HUES64 (cell line): ENCODE data around the gene FARP2.
"Not testable (repeated sequence)": the region's sequence is repeated elsewhere in the genome, so short reads cannot be mapped to it uniquely, and the experiment has no call there.

Experiments
- H3K27ac ChIP-seq: 2 replicates; pipeline ENCODE4 v1.7.0; 2013; ENCODE audit warnings: low read depth, low read length, inconsistent platforms
- H3K27me3 ChIP-seq: 2 replicates; pipeline ENCODE4 v1.6.1; 2013; ENCODE audit warnings: mild to moderate bottlenecking, low read length; ENCODE audit not compliant: insufficient read depth
- H3K36me3 ChIP-seq: 2 replicates; pipeline ENCODE4 v1.6.1; 2013; ENCODE audit warnings: mild to moderate bottlenecking, low read length; ENCODE audit not compliant: insufficient read depth
- H3K4me1 ChIP-seq: 2 replicates; pipeline ENCODE4 v1.6.1; 2013; ENCODE audit warnings: mild to moderate bottlenecking, low read length, moderate library complexity; ENCODE audit not compliant: insufficient read depth
- H3K4me3 ChIP-seq: 2 replicates; pipeline ENCODE4 v1.5.1; 2013; ENCODE audit warnings: mild to moderate bottlenecking, low read length, moderate library complexity
- H3K9ac ChIP-seq: 2 replicates; pipeline ENCODE4 v1.6.1; 2013; ENCODE audit warnings: mild to moderate bottlenecking, low read depth, low read length
- H3K9me3 ChIP-seq: 2 replicates; pipeline ENCODE4 v1.6.1; 2013; ENCODE audit warnings: low read depth, low read length; ENCODE audit not compliant: insufficient read depth
- WGBS: fragments of 150-250, 120-280 bp; methylation state at CpG from one replicate; pipeline ENCODE4 v1.1.7; 2013; ENCODE audit warnings: missing lambda C conversion rate; 5-methylcytosine and 5-hydroxymethylcytosine counted together

The FARP2 gene

GRCh38 chr2:241501099-241501541, 145.0 kb downstream of the FARP2 start:
- no peaks in the 10 kb centered on the region for H3K27me3 ChIP-seq
- H3K9me3 ChIP-seq: no peaks in the 10 kb centered on the region
- no peak overlapping the region for H3K9ac ChIP-seq
- H3K36me3 ChIP-seq: peaks cover 62% of the 10 kb centered on the region
- H3K4me3 ChIP-seq: no peak overlapping the region
- H3K4me1 ChIP-seq: peaks cover 6% of the 10 kb centered on the region; the same call in 1 of the 2 replicates
- no peak overlapping the region for H3K27ac ChIP-seq
- 95% methylated on average over 12 of the region's 12 CpGs for WGBS

DNA sequence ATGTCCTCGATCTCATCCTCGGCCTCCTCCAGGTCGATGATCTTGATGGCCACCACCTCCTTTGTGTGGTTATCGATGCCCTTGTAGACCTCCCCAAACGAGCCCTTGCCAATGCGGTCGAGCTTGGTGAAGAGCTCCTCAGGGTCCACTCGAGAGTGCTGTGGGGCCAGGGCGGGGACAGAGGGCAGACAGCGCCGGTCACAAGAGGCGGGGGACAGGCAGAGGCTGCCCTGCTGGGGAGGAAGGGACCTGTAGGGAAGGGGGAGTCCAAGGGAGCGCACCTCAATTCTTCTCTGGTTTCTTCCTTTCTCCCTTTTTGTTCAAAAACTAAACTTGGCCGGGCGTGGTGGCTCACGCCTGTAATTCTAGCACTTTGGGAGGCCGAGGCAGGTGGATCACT, 145.5 kb downstream of the FARP2 start:
- Histone ChIP-seq H3K27ac (no peak overlapping the region), H3K27me3 (no peaks in the 10 kb centered on the region), H3K9ac (no peak overlapping the region), H3K4me1 (peaks cover 6% of the 10 kb centered on the region; the same call in 1 of the 2 replicates), H3K4me3 (no peak overlapping the region), H3K36me3 (peaks cover 57% of the 10 kb centered on the region), H3K9me3 (no peaks in the 10 kb centered on the region)
- WGBS: 98% methylated on average over 17 of the region's 17 CpGs

- H3K36me3 ChIP-seq: peaks cover 50% of the 10 kb centered on the region
- peaks cover 11% of the 10 kb centered on the region for H3K4me1 ChIP-seq
- no peak overlapping the region for H3K4me3 ChIP-seq
- 92% methylated on average over 11 of the region's 11 CpGs for WGBS
- H3K9ac ChIP-seq: no peak overlapping the region
- H3K9me3 ChIP-seq: no peaks in the 10 kb centered on the region
- H3K27me3 ChIP-seq: no peaks in the 10 kb centered on the region
- H3K27ac ChIP-seq: no peak overlapping the region
Observed at GRCh38 chr2:241502281-241502680, 146.2 kb downstream of the FARP2 start.

- Histone ChIP-seq H3K36me3 (peaks cover 36% of the 10 kb centered on the region), H3K9me3 (no peaks in the 10 kb centered on the region), H3K4me3 (no peak overlapping the region), H3K9ac (no peak overlapping the region), H3K4me1 (peaks cover 11% of the 10 kb centered on the region), H3K27ac (no peak overlapping the region), H3K27me3 (no peaks in the 10 kb centered on the region)
- 97% methylated on average over 12 of the region's 12 CpGs for WGBS
Observed at GRCh38 chr2:241503776-241504392, 147.8 kb downstream of the FARP2 start.

- Histone ChIP-seq H3K36me3 (peaks cover 22% of the 10 kb centered on the region), H3K4me1 (peaks cover 11% of the 10 kb centered on the region), H3K27me3 (peaks cover 7% of the 10 kb centered on the region), H3K27ac (no peak overlapping the region), H3K9ac (no peak overlapping the region), H3K4me3 (no peak overlapping the region), H3K9me3 (no peaks in the 10 kb centered on the region)
- WGBS: 89% methylated on average over 15 of the region's 15 CpGs
Observed at GRCh38 chr2:241505086-241505780, 149.1 kb downstream of the FARP2 start.

DNA sequence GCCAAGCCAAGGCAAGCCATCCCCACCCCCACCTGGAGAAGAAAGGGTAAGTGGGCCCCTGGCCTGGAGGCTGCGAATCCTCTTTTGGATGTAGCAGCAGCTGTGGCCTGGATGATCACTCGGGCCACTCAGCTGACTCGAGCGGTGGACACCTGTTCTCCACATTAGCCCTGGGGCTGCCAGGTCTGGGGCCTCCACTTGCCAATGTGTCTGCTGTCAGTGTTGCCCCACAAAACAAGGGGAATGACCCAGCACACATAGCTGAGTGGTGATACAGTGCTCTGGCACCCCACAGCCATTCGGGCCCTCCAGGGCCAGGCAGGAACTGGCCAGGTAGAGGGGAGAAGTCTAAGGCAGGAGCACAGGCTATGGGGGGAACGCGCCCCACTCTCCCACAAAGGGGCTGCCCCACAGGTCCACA, 149.7 kb downstream of the FARP2 start:
- H3K27me3 ChIP-seq: peaks cover 7% of the 10 kb centered on the region
- 97% methylated on average over 7 of the region's 7 CpGs for WGBS
- H3K4me1 ChIP-seq: peaks cover 11% of the 10 kb centered on the region
- peaks cover 19% of the 10 kb centered on the region for H3K36me3 ChIP-seq
- H3K9me3 ChIP-seq: no peaks in the 10 kb centered on the region
- no peak overlapping the region for H3K4me3 ChIP-seq
- H3K27ac ChIP-seq: no peak overlapping the region
- no peak overlapping the region for H3K9ac ChIP-seq

DNA sequence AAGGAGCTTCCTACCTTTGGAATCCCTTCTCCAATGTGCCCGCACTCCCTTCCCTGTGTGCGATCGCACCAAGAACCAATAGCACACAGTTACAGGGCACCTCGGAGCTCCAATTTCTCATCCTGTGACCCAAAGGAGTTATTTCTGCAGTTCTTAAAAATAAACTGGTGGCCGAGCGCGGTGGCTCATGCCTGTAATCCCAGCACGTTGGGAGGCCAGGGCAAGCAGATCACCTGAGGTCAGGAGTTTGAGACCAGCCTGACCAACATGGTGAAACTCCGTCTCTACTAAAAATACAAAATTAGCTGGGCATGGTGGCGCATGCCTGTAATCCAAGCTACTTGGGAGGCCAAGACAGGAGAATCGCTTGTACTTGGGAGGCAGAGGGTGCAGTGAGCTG, 150.2 kb downstream of the FARP2 start:
- Histone ChIP-seq H3K4me1 (peaks cover 11% of the 10 kb centered on the region), H3K36me3 (peaks cover 13% of the 10 kb centered on the region)
- H3K27ac ChIP-seq, H3K27me3 ChIP-seq, H3K9me3 ChIP-seq, H3K4me3 ChIP-seq, H3K9ac ChIP-seq: not testable (repeated sequence)
- WGBS: 96% methylated on average over 11 of the region's 11 CpGs

DNA sequence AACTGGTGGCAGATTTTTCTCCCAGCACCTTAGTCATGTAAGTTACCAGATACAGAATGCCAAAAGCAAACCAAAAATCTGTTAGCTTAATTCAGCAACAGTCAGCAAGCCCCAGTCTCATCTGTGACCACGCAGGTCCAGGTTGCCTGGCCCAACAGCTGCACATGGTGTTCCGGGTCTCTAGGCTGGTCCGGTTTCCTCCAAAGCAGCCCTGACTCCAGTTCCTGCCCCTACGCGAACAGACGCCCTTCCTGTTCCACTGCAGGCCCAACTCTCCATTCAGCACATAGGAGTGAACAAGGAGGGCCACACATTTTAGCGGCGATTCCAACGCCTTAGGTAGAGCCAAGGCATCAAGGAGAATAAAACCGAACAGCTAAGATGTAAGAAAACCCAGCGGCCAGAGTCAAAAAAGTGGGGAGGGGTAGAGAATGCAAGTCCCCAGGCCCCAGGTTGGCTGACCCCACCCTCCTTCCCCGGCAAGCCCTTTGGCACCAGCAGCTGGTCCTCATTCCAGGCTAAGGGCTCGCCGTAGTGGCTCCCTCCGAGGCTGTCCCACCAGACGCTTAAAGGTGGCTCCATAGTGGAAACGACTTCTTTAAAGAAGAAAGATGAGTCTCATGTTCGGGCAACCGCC, 150.8 kb downstream of the FARP2 start:
- peaks cover 10% of the 10 kb centered on the region; the same call in 1 of the 2 replicates for H3K36me3 ChIP-seq
- no peaks in the 10 kb centered on the region for H3K9me3 ChIP-seq
- 44% methylated on average over 19 of the region's 19 CpGs for WGBS
- H3K27ac ChIP-seq: no peak overlapping the region
- H3K4me1 ChIP-seq: peaks cover 11% of the 10 kb centered on the region
- H3K9ac ChIP-seq: peak overlapping the region; percentile 74
- peak overlapping the region; percentile 87 for H3K4me3 ChIP-seq
- H3K27me3 ChIP-seq: peaks cover 7% of the 10 kb centered on the region

- Histone ChIP-seq H3K9me3 (no peaks in the 10 kb centered on the region), H3K27ac (peak overlapping the region; percentile 64), H3K4me3 (peak overlapping the region; percentile 87), H3K4me1 (peaks cover 11% of the 10 kb centered on the region), H3K9ac (peak overlapping the region; percentile 74), H3K36me3 (peaks cover 8% of the 10 kb centered on the region; the same call in 1 of the 2 replicates), H3K27me3 (peaks cover 7% of the 10 kb centered on the region)
- WGBS: under 1% methylated on average over 67 of the region's 67 CpGs
Observed at GRCh38 chr2:241507430-241508239, 151.6 kb downstream of the FARP2 start.

GRCh38 chr2:241508240-241509154, 152.4 kb downstream of the FARP2 start, which contains the start of gene STK25:
Gene STK25, minus strand, starts transcription at chr2:241508584. Its CDS starts 549 bp downstream, at chr2:241508035.
- under 1% methylated on average over 118 of the region's 122 CpGs for WGBS
- peaks cover 11% of the 10 kb centered on the region for H3K4me1 ChIP-seq
- H3K9me3 ChIP-seq: no peaks in the 10 kb centered on the region
- H3K27me3 ChIP-seq: peaks cover 7% of the 10 kb centered on the region
- peak within 1 kb of the TSS; percentile 87 for H3K4me3 ChIP-seq
- H3K9ac ChIP-seq: peak within 1 kb of the TSS; percentile 74
- peaks cover 8% of the 10 kb centered on the region; the same call in 1 of the 2 replicates for H3K36me3 ChIP-seq
- H3K27ac ChIP-seq: peak within 1 kb of the TSS; percentile 80
